GF-D8 (cell line): ENCODE measurements around the gene RFNG.

Experiments
- DNase-seq: peaks from one replicate; lab custom pipeline; 2025; lab: John Stamatoyannopoulos, UW

RFNG gene

DNA sequence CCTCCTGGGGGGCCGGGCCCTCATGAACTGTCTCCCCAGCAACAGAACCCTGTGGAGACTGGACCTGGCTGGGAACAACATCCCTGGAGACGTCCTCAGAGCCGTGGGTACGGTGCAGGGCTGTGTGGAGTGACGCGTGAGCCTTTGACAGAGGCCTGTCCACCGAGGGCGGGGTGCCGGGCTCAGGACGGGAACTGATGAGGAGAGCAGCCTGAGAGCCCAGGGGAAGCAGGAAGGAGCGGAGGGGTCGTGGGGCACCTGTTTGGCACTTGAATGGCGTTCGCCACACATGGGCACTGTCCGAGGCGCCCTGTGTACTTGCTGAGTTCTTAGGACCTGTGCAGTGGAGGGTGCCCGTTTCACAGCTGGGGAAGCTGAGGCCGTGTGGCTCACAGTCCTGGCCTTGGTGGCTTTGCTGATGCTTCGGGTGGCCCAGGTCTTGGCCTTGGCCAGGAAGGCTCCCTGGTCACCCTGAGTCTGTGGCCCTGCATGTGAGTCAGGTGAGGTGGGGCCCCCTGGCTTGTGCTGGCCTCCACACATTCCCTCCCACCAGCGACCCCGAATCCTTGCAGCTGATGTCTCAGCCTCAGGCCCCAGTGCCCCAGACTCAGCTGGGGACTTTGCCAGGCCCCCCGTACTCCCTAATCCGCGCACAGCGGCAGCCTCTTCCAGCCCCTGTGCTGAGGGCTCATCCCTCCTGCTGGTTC, 26.1 kb downstream of the RFNG start:
- DNase-seq = no peak

DNA sequence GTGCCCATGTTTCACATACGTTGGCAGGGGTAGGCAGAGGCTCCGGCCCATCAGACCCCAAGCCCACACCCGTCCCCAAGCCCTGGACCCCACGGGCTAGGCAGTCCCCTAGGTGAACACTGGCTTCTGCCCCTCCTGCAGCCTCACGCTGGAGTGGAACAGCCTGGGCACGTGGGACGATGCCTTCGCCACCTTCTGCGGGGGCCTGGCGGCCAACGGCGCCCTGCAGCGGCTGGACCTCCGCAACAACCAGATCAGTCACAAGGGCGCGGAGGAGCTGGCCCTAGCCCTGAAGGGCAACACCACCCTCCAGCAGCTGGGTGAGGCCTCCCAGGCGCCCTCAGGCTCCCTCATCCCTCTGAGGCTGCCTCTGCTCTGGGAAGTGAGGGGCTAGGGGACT, 26.8 kb downstream of the RFNG start:
- DNase-seq = no peak

DNA sequence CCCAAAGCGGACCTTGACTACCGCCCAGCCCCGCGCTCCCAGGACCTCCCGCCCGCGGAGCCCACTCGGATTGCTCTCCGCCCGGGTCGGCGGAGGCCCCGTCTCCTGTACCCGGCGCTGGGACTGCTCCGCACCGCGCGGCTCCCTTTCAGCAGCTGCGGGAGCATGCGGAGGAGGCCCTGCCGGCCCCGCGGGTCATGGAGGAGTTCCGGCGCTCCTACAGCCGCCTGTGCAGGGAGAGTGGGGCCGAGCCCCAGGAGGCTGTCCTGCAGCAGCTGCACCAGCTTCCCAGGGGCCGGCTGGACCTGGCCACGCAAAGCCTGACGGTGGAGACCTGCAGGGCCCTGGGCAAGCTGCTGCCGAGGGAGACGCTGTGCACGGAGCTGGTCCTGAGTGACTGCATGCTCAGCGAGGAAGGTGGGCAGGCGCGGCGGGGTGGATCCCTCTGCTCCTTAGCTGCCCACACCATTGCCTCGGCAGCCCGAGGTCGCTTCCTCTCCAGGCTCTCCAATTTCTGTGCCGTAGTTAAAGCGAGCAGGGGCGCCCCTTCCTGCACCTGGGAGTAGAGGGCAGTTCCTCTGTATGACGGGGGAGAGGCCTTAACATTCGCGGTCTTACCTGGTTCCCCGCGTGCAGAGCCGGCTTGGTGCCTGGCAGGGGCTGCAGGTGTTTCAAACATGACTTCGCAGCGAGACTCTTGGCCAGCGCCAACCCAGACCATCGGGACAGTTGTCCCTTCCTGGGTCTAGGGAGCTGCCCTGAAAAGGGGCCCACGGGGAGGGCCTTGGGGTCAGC, 28.0 kb downstream of the RFNG start:
- peak; percentile 2 for DNase-seq

DNA sequence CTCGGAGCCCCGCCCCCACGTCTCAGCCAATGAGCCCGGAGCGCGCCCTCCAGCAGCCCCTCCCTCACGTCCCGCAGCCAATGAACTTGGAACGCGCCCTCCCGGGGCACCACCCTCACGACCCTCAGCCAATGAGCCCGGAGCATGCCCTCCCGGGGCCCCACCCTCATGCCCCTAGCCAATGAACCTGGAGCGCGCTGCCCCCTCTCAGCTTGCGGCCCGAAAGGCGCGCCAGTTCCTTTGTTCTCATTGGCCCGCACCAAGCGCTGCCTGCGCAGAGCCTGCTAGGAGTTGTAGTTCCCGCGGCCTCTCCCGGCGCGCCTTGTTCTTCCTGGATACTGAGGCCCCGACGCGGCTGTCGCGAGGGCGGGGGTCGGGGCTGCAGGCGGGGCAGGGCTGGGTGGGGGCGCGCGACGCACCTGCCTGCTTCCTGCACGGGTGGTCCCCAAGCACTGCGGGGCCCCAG, 28.6 kb downstream of the RFNG start, which contains the start of gene LRRC45:
Gene LRRC45, plus strand, starts transcription at position 325 of the 466 bp plus-strand sequence. CDS start 339 bp downstream, outside the sequence.
- DNase-seq = peak; percentile 98

DNA sequence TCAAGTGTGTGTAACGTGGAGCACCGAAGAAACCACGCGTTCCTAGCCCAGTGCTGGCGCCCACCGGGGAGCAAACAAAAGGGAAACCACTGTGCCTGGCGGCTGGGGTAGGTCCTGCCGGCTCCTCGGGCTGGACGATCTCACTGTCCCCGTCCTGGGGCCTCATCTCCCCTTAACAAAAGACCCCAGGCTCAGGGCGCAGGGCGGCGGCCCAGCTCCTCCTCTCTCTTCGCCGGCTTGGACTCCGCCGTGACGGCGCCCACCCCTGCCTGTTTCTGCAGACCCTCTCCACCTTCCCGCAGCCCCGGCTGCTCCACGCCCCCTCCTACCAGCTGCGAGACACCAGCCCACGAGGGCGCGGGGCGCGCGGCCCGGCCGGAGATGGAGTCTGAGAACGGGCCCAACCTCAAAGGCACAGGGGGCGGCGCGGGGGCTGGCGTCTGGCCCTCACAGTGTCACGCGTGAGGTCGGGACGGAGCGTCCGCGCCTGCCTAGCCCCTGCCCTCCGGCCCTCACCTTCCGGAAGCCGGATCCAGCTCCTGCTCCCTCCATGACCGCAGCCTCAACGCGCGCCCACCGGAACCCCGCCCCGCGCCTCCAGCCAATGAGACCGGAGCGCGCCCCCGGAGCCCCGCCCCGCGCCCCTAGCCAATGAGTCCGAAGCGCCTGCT, 29.2 kb downstream of the RFNG start, which contains the start of gene CENPX:
Gene CENPX, minus strand, starts transcription at position 569 of the 671 bp plus-strand sequence. Its CDS starts 17 bp downstream, at position 552.
- no peak for DNase-seq

DNA sequence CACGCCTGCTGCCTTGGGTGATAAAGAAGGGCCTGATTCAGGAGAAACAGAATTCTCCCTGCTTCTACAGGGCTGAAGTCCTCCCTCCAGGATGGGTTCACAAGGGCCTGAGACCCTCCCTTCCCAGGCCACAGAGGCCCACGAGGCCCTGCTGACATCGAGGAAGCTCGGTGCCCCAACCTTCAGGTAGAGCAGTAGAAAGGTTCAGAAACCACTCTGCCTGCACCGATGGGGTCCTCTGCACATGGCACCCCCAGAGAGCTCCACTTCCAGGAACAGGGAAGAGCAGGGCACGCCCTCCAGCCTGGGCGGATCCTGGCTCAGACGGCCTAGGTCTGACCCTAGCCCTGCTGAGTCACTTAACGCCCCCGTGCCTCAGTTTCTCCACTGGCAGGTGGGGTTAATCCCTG, 29.7 kb downstream of the RFNG start:
- no peak for DNase-seq

DNA sequence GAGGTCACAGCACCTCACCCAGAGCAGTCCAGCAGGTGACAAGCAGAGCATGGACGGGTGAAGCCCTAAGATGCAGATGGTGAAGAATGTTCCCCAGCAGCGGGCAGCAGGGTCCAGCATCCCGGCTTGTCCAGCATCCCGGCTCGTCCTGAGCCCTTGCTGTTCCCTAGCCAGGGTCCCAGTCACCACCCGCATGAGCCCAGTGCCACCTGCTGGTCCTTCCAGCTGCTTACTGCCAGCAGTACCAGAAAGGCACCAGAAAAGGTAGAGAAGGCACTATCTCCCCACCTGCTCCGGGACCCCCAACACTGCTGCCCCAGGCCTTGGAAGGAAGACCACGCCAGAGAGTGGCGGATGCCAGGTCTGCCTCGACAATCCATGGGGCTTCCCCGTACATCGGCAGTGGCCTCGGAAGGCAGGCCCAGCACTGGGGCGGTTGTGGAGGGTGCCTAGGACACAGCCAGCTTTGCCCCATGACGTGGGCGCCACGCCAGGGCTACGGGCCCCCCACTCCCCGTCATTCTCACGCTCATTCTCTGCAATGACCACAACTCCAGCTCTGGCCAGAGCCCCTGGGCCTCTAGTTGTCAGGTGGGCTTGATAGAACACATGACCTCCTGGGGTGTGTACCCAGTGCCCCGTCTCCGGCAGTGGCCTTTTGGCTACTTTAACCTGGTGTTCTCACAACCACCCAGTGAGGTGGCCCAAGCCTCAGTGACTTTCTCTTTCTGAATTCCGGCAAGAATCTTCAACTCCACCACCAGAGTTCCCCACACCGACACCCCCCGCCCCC, 30.3 kb downstream of the RFNG start:
- peak; percentile 5 for DNase-seq

DNA sequence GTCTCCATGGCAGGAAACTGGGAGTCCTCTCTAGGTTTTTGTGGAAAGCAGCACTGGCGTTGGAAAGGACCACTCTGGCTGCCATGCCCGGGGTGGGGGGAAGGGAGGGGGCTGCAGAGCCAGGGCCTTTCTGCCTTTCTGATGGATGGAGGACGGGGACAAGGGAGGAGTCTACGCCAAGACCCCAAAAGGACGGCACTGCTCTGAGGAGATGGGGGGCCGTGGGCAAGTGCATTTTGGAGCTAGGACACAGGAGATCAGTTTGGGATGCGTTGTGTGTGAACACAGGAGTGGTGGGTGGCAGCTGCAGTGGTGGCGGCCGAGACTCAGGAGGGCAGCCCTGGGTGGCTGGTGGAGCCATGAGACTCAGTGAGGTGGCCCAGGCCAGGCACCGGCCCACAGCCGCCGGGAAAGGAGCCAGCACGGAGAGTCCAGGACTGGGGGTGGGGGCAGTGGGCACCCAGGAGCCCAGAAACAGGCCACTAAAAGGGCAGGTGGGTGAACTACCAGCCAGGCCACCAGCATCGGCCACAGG, 31.0 kb downstream of the RFNG start:
- DNase-seq = no peak

DNA sequence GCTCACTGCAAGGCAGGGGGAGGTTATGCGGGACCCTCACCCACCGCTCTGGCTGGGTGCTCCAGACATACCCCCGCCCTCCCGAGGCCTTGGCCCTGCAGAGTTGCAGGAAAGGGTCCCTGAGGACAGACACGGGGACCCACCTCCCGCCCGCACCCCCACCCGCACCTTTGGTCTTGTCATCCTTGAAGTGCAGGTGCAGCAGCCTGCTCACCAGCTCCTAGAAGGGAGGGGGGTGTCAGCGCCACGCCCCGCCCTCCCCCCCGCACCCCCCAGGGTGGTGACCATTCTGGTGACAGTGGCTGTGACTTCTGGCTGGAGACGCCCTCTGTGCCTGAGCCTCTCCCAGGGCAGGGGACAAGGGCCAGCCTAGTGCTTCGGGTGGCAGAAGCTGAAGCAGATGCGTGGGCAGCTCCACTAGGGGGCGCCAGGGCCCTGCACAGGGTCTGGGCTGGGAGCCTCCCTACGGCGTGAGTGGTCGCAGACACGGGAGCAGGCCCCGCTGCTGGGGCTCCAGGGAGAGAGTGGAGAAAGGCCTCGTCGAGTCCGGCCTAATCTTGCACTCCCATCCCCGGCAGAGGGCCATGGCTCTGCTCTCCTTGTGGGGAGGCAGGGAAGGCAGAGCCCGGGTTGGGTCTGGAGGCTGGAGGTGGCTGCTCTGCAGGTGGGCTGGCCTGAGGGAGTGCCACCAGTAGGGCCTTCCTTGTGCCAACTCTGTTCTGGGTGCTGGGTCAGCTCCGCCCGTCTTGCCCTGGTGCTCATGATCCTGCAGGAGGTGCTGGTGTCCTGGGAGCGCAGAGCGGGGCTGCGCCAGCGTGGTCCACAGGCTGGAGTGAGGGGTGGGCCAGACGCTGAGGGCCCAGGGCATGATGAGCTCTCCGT, 31.7 kb downstream of the RFNG start:
- no peak for DNase-seq

DNA sequence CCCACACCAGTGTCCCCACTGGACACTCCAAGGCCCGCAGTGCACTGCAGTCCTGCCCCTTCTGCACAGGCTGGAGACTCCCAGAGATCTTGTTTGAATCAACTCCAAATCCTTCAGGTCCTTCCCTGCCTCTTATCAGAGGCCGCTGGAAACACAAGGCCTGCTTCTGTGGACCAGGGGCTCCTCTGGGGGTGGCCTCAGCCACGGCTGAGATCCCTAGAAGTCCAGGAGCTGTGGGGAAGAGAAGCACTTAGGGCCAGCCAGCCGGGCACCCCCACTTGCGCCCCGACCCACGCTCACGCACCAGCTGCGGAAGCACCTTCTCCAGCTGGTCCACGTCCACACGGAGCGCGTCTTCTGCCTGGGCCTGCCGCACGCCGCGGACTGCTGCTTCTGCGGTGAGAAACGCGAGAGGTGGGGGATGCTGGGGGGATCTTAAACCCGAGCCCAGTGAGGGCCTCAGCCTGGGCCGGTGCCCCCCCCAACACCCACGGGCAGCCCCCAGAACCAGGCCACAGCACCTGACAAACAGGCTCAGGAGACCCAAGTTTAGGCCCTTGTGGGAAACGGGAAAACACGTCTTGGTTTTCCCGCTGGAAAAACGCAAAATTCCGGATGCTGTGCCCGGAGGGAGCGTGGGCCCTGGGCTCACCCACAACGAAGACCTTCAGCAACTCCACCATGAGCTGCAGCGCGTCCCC, 32.5 kb downstream of the RFNG start:
- no peak for DNase-seq

DNA sequence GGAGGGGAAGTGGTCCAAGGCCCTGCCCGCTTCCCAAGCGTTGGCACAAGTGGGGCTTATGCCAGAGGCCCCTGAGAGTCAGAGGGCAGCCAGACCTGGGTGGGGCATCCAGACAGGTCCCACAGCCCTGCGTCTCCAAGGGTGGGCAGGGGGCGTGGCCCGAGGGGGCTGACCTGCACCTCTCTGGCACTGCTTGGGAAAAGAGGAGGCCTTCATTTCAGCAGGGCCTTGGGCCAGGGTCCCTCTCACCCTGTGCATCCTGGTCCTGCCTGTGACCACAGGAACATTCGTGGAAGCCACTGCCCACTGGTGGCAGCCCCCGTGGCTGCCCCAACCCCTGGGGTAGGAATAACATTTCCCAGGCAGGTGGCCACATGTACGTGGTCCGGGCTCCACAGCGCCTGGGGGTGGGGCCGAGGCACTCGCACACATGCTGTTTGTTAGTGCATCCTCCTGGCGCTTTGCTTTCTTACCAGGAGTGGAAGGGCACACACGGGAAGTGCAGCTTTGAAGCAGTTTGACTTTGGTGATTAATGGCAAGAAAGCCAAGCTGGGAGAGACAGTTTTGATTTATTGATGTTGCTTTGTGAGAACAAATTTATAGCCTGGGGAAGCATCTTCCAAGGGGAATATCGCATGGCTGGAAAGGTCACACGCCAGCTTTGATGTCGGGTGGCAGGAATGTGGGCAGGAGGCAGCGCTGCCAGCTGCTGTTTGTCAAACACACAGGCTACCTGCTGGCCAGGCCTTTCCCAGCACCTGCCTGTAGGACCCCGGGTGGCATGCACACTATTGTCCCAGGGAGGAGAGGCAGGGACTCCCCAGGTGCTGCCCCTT, 33.2 kb downstream of the RFNG start:
- no peak for DNase-seq

DNA sequence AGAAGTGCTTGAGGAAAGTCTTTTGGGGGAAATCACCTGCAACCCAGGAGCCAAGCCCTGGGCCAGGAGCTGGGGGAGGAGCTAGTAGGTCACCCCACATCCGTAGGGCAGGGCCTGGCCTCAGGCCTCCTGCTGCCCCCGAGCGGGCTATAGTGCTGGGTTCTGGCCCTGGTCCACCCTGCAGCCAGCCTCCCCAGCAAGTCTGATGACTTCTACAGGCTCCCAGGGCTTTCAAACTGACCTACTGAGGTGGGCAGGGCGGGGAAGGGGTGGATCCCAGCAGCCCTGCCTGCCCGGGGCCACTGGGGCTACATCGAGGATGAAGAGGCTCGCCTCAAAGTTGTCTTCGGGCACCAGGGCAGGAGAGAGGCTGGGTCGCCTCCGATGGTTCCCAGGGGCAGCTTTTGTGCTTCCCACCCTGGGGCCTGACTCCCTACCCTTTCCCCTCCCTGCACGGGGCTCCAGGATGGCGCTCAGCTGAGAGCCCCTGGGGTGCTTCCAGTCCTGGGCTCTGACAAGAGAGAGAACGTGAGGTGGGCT, 33.9 kb downstream of the RFNG start:
- DNase-seq = no peak

DNA sequence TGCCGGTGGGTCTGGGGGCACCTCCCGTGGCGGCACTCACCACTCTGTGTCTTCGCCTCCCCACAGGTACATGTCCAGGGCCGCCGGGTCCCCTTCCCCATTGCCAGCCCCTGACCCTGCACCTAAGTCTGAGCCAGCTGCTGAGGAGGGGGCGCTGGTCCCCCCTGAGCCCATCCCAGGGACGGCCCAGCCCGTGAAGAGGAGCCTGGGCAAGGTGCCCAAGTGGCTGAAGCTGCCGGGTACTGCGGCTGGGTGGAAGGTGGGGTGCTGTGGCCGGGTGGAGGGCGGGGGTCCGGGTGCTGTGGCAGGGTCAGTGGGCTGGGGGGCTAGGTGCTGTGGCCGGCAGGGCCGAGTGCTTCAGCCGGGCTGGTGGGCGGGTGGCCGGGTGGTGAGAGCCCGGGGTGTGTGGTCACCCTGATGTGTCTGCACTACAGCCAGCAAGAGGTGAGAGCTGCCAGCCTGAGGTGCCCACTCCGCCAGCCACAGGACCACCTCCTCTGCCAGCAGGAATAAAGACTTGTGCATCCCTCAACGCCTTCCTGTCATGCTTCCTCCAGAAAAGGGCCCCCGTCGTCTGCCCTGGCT, 34.6 kb downstream of the RFNG start:
- DNase-seq = no peak

DNA sequence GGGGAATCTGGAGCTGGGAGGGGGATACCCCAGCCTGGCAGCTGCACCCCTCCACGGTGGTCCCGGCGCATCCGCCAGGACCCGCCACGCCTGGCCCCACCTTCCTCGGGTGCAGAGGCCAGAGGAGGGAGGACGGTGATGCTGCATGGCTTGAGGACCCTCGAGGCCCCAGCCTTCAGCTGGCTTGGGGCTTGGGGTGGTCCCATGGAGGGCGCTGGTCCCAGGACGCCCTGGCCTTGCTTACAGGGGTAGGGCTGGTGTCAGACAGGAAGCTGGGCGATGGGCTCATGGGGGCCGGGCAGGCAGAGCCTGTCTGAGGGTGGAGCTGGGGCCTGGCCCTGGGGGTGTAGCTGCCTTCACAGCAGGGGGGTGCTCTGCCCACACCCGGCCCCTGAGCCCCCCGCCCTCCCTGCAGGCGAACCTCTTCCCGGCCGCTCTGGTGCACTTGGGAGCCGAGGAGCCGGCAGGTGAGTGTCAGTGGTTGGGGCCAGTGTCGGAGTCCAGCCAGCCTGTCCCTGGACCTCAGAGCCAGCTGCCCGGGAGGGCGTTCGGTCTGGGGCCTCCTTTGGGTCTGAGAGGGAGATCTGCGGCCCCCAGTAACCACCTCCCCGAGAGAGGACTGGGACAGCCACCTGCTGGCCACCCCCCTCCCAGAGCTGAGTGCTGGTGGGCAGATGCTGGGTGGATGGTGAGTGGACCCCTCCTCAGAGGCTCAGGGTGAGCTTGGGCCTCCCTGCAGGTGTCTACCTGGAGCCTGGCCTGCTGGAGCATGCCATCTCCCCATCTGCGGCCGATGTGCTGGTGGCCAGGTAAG, 35.3 kb downstream of the RFNG start:
- DNase-seq = no peak

DNA sequence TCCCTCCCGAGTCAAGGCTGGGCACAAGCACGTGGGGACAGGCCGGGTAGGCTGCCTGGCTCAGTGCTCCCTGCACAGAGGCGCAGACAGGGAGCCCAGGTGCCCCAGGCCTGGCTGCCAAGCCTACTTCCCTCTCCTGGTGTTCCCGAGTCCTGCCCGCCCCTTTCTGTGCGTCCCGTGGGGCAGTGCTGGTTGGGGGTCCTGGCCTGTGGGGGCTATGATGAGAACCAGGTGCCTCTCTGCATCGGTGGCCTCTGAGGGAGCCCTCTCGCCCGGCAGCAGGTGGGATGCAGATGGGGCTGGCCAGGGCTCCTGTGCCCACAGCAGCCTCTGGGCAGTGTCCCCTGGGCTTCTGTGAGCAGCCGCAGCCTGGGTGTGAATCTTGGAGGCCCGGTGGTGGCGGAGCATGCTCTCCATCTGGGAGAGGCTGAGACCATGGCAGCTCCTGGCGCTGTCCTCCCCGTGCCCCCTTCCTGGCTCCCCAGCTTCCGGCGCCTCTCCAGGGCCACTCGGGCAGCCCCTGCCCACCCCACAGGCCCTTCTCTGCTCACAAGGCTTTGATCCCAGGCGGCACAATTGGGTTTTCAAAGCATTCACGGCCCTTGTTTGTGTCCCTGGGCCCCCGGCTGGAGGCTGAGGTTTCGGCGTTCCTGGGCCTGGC, 36.2 kb downstream of the RFNG start:
- no peak for DNase-seq

DNA sequence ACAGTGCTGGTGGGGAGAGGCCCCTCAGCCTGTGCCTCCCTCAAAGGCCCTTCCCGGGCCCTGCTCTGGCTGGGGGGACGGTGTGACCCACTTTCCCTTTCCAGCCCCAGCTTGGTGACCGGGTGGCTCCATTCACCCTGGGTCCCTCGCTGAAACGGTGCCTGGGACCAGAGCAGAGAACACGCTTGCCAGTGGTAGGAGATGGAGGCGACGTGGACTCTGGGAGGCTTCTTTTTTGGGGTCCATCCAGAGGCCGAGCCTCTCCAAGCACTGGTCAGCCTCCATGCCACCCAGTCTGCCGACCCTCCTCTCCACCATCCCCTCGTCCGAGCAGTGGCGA, 36.7 kb downstream of the RFNG start:
- no peak for DNase-seq

DNA sequence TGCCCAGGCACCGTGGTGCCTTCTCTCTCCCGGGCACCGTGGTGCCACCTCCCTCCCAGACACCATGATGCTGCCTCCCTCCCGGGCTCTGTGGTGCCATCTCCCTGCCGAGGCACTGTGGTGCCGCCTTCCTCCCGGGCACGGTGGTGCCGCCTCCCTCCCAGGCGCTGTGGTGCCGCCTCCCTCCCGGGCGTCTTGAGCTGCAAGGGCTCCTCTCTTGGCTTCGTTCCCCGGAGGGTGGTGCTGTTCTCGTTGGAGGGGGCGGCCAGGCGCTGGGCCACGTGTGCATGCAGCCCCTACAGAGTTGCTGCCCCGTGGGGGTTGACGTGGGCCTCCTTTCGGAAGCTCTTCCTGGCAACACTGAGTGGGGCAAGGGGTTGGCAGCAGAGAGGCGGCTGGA, 37.2 kb downstream of the RFNG start:
- no peak for DNase-seq
